GM18526 (cell line): ENCODE results near the gene CES3.

Experiments
- POLR2A ChIP-seq: IDR thresholded peaks from 3 replicates; pipeline ENCODE4 v1.6.1; 2011; ENCODE audit not compliant: insufficient read length; ENCODE audit errors: extremely low read depth

The CES3 gene

DNA sequence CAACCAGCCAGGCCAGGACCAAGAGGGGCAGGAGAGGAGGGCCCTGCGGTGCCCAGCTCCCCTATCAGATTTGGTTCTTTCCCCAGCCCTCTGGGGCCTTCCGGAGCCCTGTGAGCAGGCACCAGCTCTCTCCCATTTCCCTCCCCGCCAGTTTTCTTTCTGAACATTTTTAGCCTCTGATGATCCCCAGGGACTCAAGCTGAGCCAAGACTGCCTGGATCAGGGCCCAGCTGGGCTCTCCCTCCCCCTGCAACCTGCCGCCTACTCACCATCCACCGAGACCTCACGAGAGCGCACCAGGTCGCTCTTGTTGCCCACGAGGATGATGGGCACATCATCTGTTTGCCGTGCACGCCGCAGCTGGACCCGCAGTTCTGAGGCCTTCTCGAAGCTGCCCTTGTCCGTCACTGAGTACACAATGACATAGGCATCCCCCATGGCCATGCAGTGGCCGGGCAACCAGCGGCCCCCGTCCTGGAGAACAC, 37.8 kb upstream of the CES3 start:
- TF ChIP-seq POLR2A: no peak

GRCh38 chr16:66923866-66924265, 37.2 kb upstream of the CES3 start:
- TF ChIP-seq POLR2A: no peak

DNA sequence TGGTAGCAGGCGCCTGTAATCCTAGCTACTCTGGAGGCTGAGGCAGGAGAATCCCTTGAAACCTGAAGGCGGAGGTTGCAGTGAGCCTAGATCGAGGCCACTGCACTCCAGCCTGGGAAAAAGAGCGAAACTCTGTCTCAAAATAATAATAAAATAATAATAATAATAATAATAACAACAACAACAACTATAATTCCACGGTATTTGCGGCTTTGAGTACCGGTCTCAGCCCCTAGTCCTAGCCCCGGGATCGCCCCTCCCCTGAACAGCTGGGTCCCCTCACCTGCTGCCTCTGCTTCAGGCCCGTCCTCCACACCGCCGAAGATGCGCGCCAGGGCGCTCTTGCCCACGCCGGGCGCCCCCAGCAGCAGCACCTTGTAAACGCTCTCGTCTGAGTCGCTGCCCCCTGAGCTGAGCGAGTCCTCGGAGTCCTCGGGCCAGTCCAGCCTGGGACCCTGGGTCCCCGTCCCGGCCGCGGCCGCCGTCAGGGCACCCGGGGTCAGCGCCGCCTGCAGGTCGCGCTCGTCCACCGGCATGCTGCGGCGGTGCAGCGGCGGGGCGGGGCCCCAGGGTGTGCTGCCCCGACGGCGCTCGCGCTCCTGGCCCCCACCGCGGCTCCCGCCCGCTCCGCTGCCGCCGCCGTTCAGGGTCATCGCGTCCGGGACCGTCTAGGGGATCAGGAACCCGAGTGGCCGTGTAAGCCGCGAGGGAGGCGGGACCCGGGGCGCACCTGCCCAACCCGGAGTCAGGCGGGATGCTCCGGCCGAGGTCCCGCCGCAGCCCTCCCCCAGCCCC, 36.3 kb upstream of the CES3 start:
- no peak for TF ChIP-seq POLR2A

DNA sequence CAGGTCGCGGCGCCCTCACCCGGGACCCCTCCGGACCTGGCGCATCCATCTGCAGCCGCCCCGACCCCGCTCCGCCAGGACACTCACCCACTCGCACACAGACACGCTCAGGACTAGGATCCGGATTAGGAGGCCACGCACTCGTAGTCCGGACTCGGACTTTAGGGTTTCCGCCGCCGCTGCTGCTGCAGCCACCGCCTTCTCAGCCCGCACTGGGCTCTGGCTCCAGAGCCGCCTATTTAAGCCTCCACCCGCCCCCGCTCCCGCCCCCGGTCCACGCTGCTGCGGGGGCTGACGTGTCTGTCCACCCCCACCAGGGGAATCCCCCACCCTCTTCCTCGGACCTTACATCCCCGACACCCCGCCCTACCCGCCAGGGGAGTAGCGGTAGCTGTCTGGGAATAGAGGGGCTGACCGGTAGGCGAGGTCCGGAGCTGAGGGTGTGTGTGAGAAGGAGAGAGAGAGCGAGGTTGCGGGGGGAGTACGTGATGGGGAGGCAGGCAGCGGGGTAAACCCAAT, 35.7 kb upstream of the CES3 start, which contains the start of gene RRAD:
Gene RRAD (minus strand): TSS at position 214 of the 519 bp plus-strand sequence. CDS start 356 bp downstream, outside the sequence.
- no peak for TF ChIP-seq POLR2A

DNA sequence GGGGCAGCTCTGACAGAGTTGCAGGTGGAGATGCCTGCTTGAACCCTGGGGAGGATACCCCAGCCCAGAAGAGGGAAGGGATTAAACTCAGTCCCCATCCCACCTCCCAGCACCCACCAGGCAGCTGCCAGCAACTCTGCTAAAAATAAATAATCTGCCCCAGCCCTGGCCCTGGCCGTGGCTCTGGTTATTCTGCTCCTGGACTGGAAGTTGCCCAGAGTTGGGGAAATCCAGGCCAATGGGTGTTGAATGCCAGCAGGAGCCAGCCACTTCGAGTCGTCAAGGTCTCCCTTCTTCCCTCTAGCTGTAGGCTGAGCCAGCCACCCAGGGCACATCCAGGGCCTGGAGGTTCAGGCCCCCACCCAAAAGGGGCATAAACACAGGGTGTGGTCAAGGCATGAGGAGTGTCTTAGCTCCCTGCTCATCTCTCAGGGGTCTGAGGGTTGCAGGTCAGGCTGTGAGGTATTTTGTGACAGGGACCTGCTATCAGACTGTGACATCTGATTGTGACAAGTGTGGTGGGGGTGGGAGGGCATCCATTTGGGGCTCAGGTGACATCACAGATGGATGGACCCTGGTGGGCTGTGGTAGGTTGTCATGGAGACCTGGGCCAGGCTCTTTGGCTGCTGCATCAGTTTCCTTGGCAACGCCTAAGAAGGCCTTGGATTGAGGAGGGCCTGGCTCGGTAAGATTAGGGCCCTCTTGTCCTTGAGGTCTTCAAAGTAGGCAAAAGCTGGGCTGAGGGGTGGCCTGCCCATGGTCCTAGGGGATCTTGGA, 34.7 kb upstream of the CES3 start:
- no peak for TF ChIP-seq POLR2A

DNA sequence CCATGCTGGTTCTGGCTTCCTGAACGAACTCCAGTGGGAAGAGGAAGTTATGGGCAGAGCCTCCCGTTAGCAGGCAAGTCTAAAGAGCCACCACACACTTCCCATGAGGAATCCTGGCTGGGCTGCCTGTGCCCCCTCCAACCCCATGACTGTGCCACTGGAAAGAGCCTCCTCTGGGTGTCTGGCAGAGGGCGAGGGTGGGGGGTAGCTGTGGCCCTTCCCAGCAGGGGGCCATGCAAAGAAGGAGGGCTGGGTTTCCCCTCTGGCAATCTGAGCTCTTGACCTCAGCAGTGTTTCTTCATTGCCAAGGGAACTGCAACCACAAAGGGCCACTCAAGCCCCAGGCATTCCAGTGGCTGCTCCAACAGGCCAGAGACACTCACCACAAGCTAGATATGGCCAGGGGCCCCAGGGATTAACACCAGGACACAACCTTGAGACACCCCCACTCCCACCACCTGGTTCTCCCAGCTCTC, 34.1 kb upstream of the CES3 start:
- no peak for TF ChIP-seq POLR2A

DNA sequence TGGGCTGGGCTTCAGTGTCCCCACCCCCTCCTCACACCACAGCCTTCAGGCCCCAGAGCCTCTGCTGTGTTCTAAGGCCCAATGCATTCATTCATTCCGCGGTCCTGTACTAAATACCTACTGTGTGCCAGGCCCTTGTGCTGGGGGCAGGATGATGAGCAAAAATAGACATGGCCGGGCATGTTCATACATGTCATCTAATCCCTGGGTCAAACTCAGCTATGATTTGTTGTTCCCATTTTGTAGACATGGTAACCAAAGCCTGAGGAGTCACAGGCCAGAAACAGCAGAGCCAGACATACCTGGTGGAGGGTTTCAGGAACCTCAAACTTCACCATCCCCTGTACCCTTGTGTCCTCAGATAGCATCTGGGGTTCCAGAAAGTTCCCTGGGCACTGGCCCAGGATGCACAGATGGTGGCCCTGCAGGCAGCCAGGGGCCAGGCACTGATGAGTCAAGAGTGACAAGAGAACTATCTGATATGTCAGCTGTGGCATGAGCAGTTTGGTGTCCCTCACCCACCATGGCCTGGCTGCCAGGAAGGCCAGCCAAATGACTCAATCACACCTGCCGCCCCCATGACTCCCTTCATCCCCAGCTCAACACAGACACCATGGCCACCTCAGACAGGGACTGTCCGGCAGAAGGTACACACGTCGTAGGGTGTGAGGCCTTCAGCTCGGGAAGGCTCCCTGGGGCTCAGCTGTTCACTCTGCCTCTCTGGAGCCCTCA, 33.0 kb upstream of the CES3 start:
- no peak for TF ChIP-seq POLR2A

DNA sequence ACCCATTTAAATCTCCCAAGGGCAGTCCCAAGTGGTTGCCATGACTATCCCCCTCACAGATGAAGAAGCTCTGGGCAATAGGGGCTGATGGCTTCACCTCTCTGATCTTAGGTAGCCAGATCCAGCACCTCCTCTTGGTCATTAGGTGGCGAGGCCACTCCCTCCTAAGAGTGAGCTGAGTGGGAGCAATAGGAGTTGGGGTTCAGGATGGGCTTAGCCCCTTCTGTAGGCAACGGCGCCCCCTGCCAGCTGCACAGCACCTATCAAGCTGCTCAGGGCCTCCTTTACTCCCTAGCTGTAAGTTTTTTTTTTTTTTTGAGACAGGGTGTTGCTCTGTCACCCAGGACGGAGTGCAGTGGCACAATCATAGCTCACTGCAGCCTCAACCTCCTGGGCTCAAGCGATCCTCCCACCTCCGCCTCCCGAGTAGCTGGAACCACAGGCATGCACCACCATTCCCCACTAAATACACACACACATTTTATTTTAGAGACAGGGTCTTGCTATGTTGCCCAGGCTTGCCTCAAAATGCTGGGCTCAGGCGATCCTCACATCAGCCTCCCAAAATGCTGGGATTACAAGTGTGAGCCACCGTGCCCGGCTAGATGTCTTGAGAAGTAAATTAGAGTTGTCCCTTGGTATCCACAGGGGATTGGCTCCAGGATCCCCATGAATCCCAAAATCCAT, 32.2 kb upstream of the CES3 start:
- TF ChIP-seq POLR2A: no peak

DNA sequence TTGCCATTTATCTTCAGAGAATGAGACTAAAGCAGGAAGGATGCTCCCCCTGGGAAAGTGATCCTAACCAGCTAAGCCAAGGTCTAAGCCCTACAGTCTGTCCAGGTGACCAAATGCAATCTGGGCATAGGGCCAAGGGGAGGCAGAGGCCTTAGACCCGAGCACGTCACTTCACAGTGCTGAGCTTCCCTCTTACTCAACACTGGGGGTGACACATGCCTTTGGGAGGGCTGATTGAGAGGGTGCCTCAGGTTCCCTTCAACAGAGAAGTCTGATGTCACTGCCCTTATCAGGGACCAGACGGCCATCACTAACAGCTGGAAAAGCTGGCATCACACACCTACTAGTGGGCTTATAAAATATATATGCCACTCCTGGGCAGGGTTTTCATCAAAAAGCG, 30.9 kb upstream of the CES3 start:
- no peak for TF ChIP-seq POLR2A

GRCh38 chr16:66931665-66932064, 29.4 kb upstream of the CES3 start:
- no peak for TF ChIP-seq POLR2A

- no peak for TF ChIP-seq POLR2A
Observed at GRCh38 chr16:66932076-66932475, 29.0 kb upstream of the CES3 start.

- no peak for TF ChIP-seq POLR2A
Observed at GRCh38 chr16:66933776-66934137, 27.3 kb upstream of the CES3 start.

DNA sequence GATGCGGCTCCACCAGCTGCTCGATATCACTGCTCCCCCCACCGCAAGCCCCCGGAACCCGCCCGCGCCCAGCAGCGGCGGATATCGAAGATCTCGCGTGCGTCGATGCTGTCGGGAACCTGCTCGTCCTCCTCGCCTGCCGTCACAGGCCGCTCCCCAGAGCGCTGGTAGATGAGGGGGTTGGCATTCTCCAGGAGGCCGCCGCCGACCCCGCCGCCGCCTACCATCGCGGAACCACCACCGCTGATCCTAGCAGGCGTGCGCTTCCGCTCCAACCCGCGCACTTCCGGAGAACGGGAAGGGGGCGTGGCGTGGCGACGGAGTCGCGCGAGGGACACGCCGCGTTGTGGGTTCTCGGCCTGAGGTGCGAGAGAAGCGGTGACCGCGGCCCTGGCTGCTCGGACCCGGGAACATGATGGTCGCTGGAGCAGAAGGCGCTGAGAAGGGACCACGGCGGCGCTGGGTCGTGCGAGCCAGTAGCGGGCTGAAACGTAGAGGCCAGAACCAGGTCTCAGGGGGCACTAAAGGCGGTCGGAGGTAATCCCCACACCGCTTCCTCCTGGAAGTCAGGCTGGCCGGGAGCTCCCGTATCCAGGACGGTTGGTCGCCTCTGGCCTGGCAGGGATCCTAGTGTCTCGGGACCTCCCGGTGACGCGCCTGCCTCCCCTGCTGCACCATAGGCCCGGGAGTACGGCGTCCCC, 26.8 kb upstream of the CES3 start, which contains the start of gene CIAO2B:
Gene CIAO2B (minus strand): TSS at position 265 of the 701 bp plus-strand sequence. CDS start 38 bp downstream, at position 227.
- peak; percentile 90 for TF ChIP-seq POLR2A
